Esophagus muscularis mucosa (tissue), 4 donors: ENCODE data around the gene FKBP2. TPM values are rescaled to one million over a fixed set of nuclear protein-coding genes. Genes with fewer than 3 reads are reported as not detected.

ENCODE experiments used
- DNase-seq: peaks from one replicate; pipeline ENCODE4 v3.0.0-alpha.2; 2017; ENCODE audit errors: extremely low spot score
- H3K27ac ChIP-seq, 4 donors: fragments of 200-600 bp; sonication (generic); replicated peaks in 1 of 4; 1 replicate in 3 of 4; 2 replicates in 1 of 4; pipeline ENCODE4 v1.5.1; 2016 to 2019; ENCODE audit warnings: mild to moderate bottlenecking in 1 of 4
- H3K27me3 ChIP-seq, 4 donors: fragments of 200-600 bp; sonication (generic); one replicate each; pipeline versions ENCODE4 v1.5.1 to v1.6.0; 2016 to 2019
- H3K36me3 ChIP-seq, 4 donors: fragments of 200-600 bp; sonication (generic); one replicate each; pipeline ENCODE4 v1.5.1; 2016 to 2019
- H3K4me1 ChIP-seq, 4 donors: fragments of 200-600 bp; sonication (generic); one replicate each; pipeline ENCODE4 v1.5.1; 2016 to 2019
- H3K4me3 ChIP-seq, 4 donors: fragments of 200-600 bp; sonication (generic); 1 replicate in 2 of 4; 2 replicates in 2 of 4; pipeline ENCODE4 v1.5.1; 2016 to 2019; ENCODE audit warnings: mild to moderate bottlenecking in 4 of 4, moderate library complexity in 1 of 4
- H3K9me3 ChIP-seq, 4 donors: fragments of 200-600 bp; sonication (generic); 1 replicate in 3 of 4; 2 replicates in 1 of 4; pipeline ENCODE4 v1.5.1; 2016 to 2019
- CTCF ChIP-seq, 3 experiments: fragments of 200-600 bp in 2 of 3; fragments of 450-650 bp in 1 of 3; sonication (generic) in 2 of 3; IDR thresholded peaks; one replicate each; pipeline ENCODE4 v1.5.1; 2017 to 2019; ENCODE audit warnings: antibody characterized with exemption in 3 of 3, mild to moderate bottlenecking in 2 of 3, moderate library complexity in 1 of 3
- EP300 ChIP-seq: sonication (generic); formaldehyde crosslinking; IDR thresholded peaks from one replicate; pipeline ENCODE4 v1.6.1; 2017; ENCODE audit warnings: antibody characterized with exemption
- POLR2A ChIP-seq: fragments of 450-650 bp; IDR thresholded peaks from one replicate; pipeline ENCODE4 v1.6.1; 2017; ENCODE audit warnings: antibody characterized with exemption, moderate library complexity, mild to moderate bottlenecking, low read depth
- POLR2AphosphoS5 ChIP-seq, 2 donors: sonication (generic); formaldehyde crosslinking; IDR thresholded peaks; one replicate each; pipeline ENCODE4 v1.6.1; 2017; ENCODE audit warnings: antibody characterized with exemption in 2 of 2
- WGBS: methylation state at CpG from one replicate; pipeline ENCODE4 v1.1.5; 2018; 5-methylcytosine and 5-hydroxymethylcytosine counted together
- intact Hi-C: fragments of 100-400 bp; cut with DNase I; formaldehyde crosslinking; loops from one replicate; pipeline ENCODE4 v1.15.1; 2023
- total RNA-seq, 4 donors: library from RNA; depleted of rRNA; stranded (reverse); fragments of >200 nt; gene quantifications; one replicate each; pipeline versions ENCODE4 v1.1.0 to v1.2.1, GENCODE V29; 2016

Gene FKBP2
- total RNA-seq, 4 donors from 2014 or later = 49.0 to 87.8 (median 65.5) TPM

DNA sequence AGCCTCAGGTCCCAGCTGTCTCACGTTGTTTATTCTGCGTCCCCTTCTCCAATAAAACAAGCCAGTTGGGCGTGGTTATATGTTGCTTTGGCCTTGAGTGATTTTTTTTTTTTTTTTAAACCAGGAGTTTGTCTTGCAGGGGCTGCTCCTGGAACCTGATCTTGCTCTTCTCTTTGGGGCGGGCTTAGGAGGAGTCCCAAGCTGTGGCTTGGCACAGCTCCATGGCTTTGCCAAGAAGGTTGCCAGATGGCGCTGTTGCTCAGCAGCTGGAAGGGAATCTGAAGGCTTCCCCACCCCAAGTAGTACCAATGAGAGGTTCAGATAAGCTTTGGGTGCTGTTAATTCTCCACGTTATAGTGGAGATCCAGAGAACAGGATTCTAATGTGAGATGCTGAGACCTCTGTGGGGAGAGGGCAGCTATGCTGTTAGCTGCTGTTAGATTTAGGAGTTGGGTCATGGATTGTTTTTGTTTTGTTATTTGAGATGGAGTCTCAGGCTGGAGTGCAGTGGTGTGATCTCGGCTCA lies 36.4 kb upstream of the FKBP2 start:
- WGBS = 29% methylated on average over 7 of the region's 7 CpGs
- intact Hi-C loops = loop anchor here (1.0 to 5.0 kb wide), 2 partner anchors 48 to 93 kb away; no protein-coding TSS in a partner anchor
- Histone ChIP-seq H3K4me1 (peaks cover 19 to 50% (median 35%) of the 10 kb centered on the region in 4 donors), H3K27me3 (no peaks in the 10 kb centered on the region), H3K36me3 (peaks cover 37 to 81% (median 68%) of the 10 kb centered on the region in 4 donors), H3K4me3 (no peak overlapping the region), H3K9me3 (no peaks in the 10 kb centered on the region), H3K27ac (peak overlapping the region; percentile 1 to 45 (median 34))
- DNase-seq = no peak
- peak; percentile 79 to 81 for TF ChIP-seq POLR2AphosphoS5 (IDR thresholded peaks at IDR 0.05)
- peak; percentile 53 to 79 (median 68) for TF ChIP-seq CTCF (IDR thresholded peaks at IDR 0.05)
- no peak for TF ChIP-seq POLR2A
- TF ChIP-seq EP300 = no peak

DNA sequence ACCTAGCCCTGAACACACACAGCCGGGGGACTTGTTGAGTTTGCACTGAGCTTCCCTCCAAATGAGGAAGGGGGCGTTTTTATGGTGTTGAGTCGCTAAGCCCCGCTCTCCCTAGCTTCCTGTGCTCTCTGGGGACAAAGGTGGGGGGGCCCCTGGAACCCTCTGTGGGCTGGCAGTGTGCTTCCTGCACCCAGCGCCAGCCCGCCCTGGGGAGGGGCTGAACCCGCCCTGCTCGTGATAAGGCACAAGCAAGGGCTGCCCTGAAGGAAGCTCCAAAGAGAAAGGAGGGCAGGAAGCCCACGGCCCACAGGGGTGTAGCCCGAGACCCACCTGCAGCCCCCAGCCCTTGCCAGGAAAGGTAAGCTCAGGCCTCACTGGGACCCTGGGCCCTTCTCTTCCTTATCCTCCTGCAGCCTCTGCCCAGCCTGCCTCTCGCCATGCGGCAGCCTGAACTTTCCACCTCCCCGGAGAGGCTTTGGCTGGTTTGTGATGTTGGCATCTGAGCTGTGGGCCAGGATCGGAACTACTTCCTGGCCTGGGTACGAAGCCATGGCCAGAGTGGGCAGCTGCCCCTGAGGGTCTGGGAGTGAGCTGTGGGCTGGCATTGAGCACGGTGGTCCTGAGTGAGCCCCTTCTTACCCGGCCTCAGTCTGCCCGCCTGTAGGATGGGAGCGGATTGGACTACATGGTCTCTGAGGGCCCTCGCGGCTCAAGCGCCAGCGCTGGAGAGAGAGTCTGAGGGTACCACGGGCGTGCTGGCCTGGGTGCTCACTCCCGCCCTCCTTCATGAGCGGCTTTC lies 34.2 kb upstream of the FKBP2 start, which contains the start of gene FERMT3:
Gene FERMT3 (plus strand): TSS at position 265 of the 799 bp plus-strand sequence. CDS start 644 bp downstream, outside the sequence.
- WGBS = 77% methylated on average over 16 of the region's 27 CpGs
- intact Hi-C loops = no loop called here
- Histone ChIP-seq H3K4me1 (peaks cover 19 to 50% (median 35%) of the 10 kb centered on the region in 4 donors), H3K36me3 (peaks cover 23 to 73% (median 55%) of the 10 kb centered on the region in 4 donors), H3K4me3 (peak within 1 kb of the TSS; percentile 40 to 56 (median 46)), H3K9me3 (no peaks in the 10 kb centered on the region), H3K27ac (peak within 1 kb of the TSS; percentile 71 to 81 (median 77)), H3K27me3 (no peaks in the 10 kb centered on the region)
- TF ChIP-seq CTCF (IDR thresholded peaks at IDR 0.05) = no peak
- TF ChIP-seq POLR2AphosphoS5 (IDR thresholded peaks at IDR 0.05) = peak in 1 of 2 donors; percentile 18
- no peak for DNase-seq

- 48% methylated on average over 10 of the region's 30 CpGs for WGBS
These were observed 33.4 kb upstream of the FKBP2 start for GRCh38 chr11:64207256-64208085.

DNA sequence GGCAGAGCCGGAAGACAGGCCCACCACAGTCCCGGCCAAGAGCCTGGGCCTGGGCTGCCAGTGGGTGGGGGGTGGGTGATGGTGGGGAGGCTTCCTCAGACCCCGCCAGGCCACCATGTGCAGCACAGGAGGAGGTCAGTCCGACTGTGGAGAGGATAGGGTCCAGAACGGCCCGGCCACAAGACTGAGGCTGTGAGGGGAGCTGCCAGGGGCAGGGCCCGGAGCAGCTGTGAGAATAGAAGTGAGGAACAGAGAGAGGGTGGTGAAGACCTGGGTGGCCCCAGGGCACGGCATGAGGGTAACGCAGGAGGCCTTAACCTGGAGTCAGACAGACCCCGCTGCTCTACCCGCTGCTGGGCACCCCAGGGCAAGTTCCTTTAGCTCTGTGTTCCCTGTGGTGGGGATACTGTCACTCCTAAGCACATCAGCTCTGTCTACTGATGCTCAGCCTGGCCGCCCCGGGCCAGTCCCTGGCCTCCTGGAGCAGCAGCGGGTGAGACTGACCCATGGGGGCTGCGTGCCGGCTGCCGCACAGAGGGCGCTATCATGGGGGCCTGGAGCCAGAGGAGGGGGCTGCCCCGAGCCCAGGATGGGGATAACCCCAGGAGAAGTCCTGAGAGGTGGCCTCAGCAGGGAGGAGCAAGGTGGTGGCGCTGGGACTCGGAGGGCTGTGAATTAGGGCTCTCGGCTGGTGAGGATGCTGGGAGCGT lies 32.7 kb upstream of the FKBP2 start:
- Histone ChIP-seq H3K4me1 (peaks cover 19 to 50% (median 35%) of the 10 kb centered on the region in 4 donors), H3K27ac (peak overlapping the region; percentile 71 to 81 (median 77)), H3K4me3 (peak overlapping the region; percentile 40 to 56 (median 46)), H3K9me3 (no peaks in the 10 kb centered on the region), H3K36me3 (peaks cover 13 to 62% (median 48%) of the 10 kb centered on the region in 4 donors), H3K27me3 (no peaks in the 10 kb centered on the region)
- 71% methylated on average over 8 of the region's 23 CpGs for WGBS
- intact Hi-C loops = no loop called here
- no peak for DNase-seq
- TF ChIP-seq POLR2A = no peak
- no peak for TF ChIP-seq POLR2AphosphoS5 (IDR thresholded peaks at IDR 0.05)
- no peak for TF ChIP-seq CTCF (IDR thresholded peaks at IDR 0.05)
- TF ChIP-seq EP300 = no peak

More at GRCh38 chr11:64207256-64208085, 33.4 kb upstream of the FKBP2 start:
- intact Hi-C loops = no loop called here
- Histone ChIP-seq H3K9me3 (no peaks in the 10 kb centered on the region), H3K27me3 (no peaks in the 10 kb centered on the region), H3K36me3 (peaks cover 21 to 70% (median 55%) of the 10 kb centered on the region in 4 donors), H3K4me3 (peak overlapping the region; percentile 40 to 56 (median 46)), H3K27ac (peak overlapping the region; percentile 71 to 81 (median 77)), H3K4me1 (peaks cover 19 to 50% (median 35%) of the 10 kb centered on the region in 4 donors)
- TF ChIP-seq POLR2AphosphoS5 (IDR thresholded peaks at IDR 0.05) (peak in 1 of 2 donors; percentile 50), EP300 (no peak)
- DNase-seq = no peak
